ENCODE results near the gene TRAF6. TPM values are rescaled to one million over a fixed set of nuclear protein-coding genes. Genes with fewer than 3 reads are reported as not detected.

Gene TRAF6
- total RNA-seq, 1 experiment from 2014 or later: 14.8 TPM

GRCh38 chr11:36467012-36467411 lies 43.1 kb downstream of the TRAF6 start:
- Mint-ChIP-seq H3K4me1 (ENCODE audit: low read depth, unreplicated experiment) (peaks cover 8% of the 10 kb centered on the region), H3K27ac (ENCODE audit: unreplicated experiment) (no peak overlapping the region), H3K36me3 (ENCODE audit: insufficient read depth, unreplicated experiment) (peaks cover 6% of the 10 kb centered on the region), H3K4me3 (ENCODE audit: low read depth, unreplicated experiment) (no peak overlapping the region), H3K9me3 (ENCODE audit: low read depth, unreplicated experiment) (no peaks in the 10 kb centered on the region), H3K27me3 (ENCODE audit: unreplicated experiment) (peaks cover 30% of the 10 kb centered on the region)
- TF ChIP-seq CTCF (IDR thresholded peaks at IDR 0.05; ENCODE audit: unreplicated experiment): no peak
- no peak for DNase-seq
- no TSS peak for BruUV-seq (replicated peaks)
- CTCF ChIA-PET: no interaction called here
- intact Hi-C loops (cut with micrococcal nuclease; ENCODE audit: unreplicated experiment): no loop called here

GRCh38 chr11:36465449-36466163 lies 44.5 kb downstream of the TRAF6 start:
- no peaks in the 10 kb centered on the region for H3K9me3 Mint-ChIP-seq (ENCODE audit: low read depth, unreplicated experiment)
- no peak for TF ChIP-seq CTCF (IDR thresholded peaks at IDR 0.05; ENCODE audit: unreplicated experiment)
- H3K36me3 Mint-ChIP-seq (ENCODE audit: insufficient read depth, unreplicated experiment): peaks cover 6% of the 10 kb centered on the region
- peaks cover 30% of the 10 kb centered on the region for H3K27me3 Mint-ChIP-seq (ENCODE audit: unreplicated experiment)
- intact Hi-C loops (cut with micrococcal nuclease; ENCODE audit: unreplicated experiment): no loop called here
- H3K4me1 Mint-ChIP-seq (ENCODE audit: low read depth, unreplicated experiment): peaks cover 6% of the 10 kb centered on the region
- H3K27ac Mint-ChIP-seq (ENCODE audit: unreplicated experiment): no peak overlapping the region
- DNase-seq: no peak
- no TSS peak for BruUV-seq (replicated peaks)
- CTCF ChIA-PET: no interaction called here
- no peak overlapping the region for H3K4me3 Mint-ChIP-seq (ENCODE audit: low read depth, unreplicated experiment)

- H3K27ac Mint-ChIP-seq (ENCODE audit: unreplicated experiment): no peak overlapping the region
- peaks cover 6% of the 10 kb centered on the region for H3K36me3 Mint-ChIP-seq (ENCODE audit: insufficient read depth, unreplicated experiment)
- H3K9me3 Mint-ChIP-seq (ENCODE audit: low read depth, unreplicated experiment): no peaks in the 10 kb centered on the region
- no peak overlapping the region for H3K4me3 Mint-ChIP-seq (ENCODE audit: low read depth, unreplicated experiment)
- no peak for TF ChIP-seq CTCF (IDR thresholded peaks at IDR 0.05; ENCODE audit: unreplicated experiment)
- intact Hi-C loops (cut with micrococcal nuclease; ENCODE audit: unreplicated experiment): no loop called here
- H3K27me3 Mint-ChIP-seq (ENCODE audit: unreplicated experiment): peaks cover 30% of the 10 kb centered on the region
- no peak for DNase-seq
- H3K4me1 Mint-ChIP-seq (ENCODE audit: low read depth, unreplicated experiment): no peaks in the 10 kb centered on the region
- CTCF ChIA-PET: no interaction called here
- BruUV-seq (replicated peaks): no TSS peak
Measured at GRCh38 chr11:36464720-36465119, 45.4 kb downstream of the TRAF6 start.

- Mint-ChIP-seq H3K4me3 (ENCODE audit: low read depth, unreplicated experiment) (no peak overlapping the region), H3K27ac (ENCODE audit: unreplicated experiment) (no peak overlapping the region), H3K9me3 (ENCODE audit: low read depth, unreplicated experiment) (no peaks in the 10 kb centered on the region), H3K36me3 (ENCODE audit: insufficient read depth, unreplicated experiment) (peaks cover 6% of the 10 kb centered on the region), H3K27me3 (ENCODE audit: unreplicated experiment) (peaks cover 30% of the 10 kb centered on the region), H3K4me1 (ENCODE audit: low read depth, unreplicated experiment) (no peaks in the 10 kb centered on the region)
- no peak for DNase-seq
- BruUV-seq (replicated peaks): no TSS peak
- CTCF ChIA-PET: no interaction called here
- TF ChIP-seq CTCF (IDR thresholded peaks at IDR 0.05; ENCODE audit: unreplicated experiment): no peak
- intact Hi-C loops (cut with micrococcal nuclease; ENCODE audit: unreplicated experiment): no loop called here
Measured at GRCh38 chr11:36463781-36464180, 46.3 kb downstream of the TRAF6 start.

Measured in Calu3 (cell line).